Posterior vena cava (tissue), 2 donors: ENCODE measurements around the gene GON7. TPM values are rescaled to one million over a fixed set of nuclear protein-coding genes. Genes with fewer than 3 reads are reported as not detected.
"Not testable (repeated sequence)": the region's sequence is repeated elsewhere in the genome, so short reads cannot be mapped to it uniquely, and the experiment has no call there.

Source experiments
- DNase-seq: peaks from one replicate; pipeline ENCODE4 v3.0.0-alpha.2; 2020; ENCODE audit warnings: low spot score
- intact Hi-C, 2 donors: fragments of 100-400 bp; cut with DNase I; formaldehyde crosslinking; loops; one replicate each; pipeline versions ENCODE4 v1.14.1 to v1.14.2; 2022 to 2023
- total RNA-seq, 2 donors: library from RNA; stranded (reverse); fragmentation: NEBNext Ultra II Directional; extraction: Animal tissue kit (Norgen Biotek cat#: 25700); gene quantifications; one replicate each; pipeline ENCODE4 v1.2.1, GENCODE V29; 2021
- donor health status: DM: yes; HTN: yes; CAD: no.
- donor health status: DM: yes; HTN: yes; CAD: no.

GON7 gene
- total RNA-seq, 2 donors from 2014 or later, result 7.5 to 9.1 TPM

DNA sequence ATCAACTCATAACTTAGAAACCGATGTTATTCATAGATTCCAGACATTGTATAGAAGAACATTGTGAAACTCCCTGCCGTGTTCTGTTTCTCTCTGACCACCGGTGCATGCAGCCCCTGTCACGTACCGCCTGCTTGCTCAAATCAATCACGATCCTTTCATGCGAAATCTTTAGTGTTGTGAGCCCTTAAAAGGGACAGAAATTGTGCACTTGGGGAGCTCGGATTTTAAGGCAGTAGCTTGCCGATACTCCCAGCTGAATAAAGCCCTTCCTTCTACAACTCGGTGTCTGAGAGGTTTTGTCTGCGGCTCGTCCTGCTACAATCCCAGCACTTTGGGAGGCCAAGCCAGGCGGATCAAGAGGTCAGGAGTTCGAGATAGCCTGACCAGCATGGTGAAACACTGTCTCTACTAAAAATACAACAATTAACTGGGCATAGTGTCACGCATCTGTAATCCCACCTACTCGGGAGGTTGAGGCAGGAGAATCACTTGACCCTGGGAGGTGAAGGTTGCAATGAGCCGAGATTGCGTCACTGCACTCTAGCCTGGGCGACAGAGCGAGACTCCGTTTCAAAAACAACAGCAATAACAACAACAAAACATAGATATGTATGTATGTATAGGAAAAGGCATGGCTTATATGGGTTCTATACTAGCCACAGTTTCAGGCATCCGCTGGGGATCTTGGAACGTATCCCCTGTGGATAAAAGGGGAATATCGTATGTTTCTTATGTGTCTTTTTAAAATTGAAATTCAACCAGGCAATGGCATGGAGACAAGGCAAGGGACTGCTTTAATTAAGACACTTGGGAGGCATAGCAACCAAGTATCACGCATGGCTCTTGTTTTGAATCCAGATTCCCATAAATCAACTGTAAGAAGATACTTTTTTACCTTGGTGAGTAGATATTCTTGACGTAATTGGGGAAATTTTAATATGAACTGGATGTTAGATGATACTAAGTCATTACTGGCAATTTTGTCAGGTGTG is 41.3 kb downstream of the GON7 start:
- peak; percentile 43 for DNase-seq
- intact Hi-C loops, result not testable (repeated sequence)

DNA sequence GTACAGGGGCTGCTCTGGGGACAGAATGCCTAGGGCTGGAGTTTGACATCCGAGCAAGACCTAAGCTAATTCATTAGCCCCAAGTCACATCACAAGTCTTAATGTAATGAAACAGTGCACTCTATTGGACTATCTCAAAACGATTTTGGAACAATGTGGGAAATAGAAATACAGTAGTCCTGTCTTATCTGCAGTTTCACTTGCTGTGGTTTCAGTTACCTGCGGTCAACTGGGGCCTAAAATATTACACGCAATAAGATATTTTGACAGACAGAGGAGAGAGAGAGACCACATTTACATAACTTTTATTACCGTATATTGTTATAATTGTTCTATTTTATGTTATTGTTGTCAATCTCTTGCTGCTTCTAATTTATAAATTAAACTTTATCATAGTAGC is 43.3 kb downstream of the GON7 start:
- intact Hi-C loops, result no loop called here
- DNase-seq, result no peak

DNA sequence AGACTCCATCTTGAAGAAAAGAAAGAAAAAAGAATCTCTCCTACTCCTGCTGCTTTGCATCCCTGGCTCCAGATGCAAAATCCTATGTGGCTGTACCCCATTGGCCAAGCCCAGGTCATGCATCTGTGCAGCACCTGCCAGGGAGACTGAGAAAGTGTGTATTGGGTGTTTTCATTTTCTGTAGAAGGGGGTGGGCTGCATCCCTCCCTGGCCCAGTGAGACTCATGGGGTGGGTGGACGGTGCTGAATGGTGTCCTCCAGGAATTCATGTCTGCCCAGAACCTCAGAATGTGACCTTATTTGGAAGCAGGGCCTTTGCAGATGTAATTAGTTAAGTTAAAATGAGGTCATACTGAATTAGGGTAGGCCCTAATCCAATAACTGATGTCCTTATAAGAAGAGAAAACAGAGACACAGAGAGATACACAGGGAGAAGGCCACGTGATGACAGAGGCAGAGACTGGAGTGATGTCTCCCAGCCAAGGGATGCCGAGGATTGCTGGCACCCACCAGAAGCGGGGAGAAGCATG is 45.4 kb downstream of the GON7 start:
- intact Hi-C loops, result no loop called here
- DNase-seq, result peak; percentile 51

DNA sequence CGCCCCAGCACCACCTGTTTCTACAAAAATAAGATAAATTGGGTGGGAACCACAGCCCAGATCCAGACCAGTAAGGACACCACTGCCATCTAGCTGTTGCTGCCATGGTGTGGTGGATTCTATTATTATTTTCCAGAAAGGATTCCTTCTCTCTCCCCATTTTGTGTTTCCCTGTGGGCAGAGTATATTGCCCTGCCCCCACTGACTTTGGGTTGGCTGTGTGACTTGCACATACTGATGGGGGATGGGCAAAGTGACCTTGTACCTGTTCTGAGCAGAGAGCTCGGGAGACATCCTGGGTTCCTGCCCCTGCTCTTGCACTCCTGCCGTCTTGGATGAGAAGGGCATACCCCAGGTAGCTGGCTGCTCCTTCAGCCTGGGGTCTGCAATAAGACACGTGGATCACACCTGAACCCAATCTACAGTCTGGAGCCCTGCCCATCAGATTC is 46.5 kb downstream of the GON7 start:
- intact Hi-C loops, result no loop called here
- DNase-seq, result peak; percentile 52

DNA sequence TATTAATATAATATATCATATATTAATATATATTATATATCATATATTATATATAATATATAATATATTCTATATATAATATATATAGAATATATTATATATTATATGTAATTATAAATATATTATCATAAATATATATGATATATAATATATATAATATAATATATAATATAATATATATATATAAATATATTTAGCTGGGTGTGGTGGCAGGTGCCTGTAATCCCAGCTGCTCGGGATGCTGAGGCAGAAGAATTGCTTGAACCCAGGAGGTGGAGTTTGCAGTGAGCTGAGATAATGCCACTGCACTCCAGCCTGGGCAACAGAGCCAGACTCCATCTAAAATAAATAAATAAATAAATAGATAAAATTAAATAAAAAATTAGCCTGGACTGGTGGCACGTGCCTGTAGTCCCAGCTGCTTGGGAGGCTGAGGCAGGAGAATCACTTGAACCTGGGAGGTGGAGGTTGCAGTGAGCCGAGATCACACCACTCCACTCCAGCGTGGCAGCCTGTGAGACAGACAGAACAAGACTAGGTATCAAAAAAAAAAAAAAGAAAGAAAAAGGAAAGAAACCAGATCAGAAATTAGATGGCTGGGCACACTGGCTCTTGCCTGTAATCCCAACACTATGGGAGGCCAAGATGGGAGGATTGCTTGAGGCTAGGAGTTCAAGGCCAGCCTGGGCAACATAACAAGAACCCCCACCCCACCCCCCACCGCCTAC is 47.1 kb downstream of the GON7 start:
- intact Hi-C loops, result not testable (repeated sequence)
- peak; percentile 45 for DNase-seq

DNA sequence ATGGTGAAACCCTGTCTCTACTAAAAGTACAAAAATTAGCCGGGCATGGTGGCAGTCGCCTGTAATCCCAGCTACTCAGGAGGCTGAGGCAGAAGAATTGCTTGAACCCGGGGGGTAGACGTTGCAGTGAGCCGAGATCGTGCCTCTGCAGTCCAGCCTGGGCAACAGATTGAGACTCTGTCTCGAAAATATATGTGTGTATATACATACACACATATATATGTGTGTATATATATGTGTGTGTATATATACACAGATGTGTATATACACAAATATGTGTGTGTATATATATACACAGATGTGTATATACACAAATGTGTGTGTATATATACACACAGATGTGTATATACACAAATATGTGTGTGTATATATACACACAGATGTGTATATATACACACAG is 48.5 kb downstream of the GON7 start:
- intact Hi-C loops, result not testable (repeated sequence)
- DNase-seq, result peak; percentile 0

DNA sequence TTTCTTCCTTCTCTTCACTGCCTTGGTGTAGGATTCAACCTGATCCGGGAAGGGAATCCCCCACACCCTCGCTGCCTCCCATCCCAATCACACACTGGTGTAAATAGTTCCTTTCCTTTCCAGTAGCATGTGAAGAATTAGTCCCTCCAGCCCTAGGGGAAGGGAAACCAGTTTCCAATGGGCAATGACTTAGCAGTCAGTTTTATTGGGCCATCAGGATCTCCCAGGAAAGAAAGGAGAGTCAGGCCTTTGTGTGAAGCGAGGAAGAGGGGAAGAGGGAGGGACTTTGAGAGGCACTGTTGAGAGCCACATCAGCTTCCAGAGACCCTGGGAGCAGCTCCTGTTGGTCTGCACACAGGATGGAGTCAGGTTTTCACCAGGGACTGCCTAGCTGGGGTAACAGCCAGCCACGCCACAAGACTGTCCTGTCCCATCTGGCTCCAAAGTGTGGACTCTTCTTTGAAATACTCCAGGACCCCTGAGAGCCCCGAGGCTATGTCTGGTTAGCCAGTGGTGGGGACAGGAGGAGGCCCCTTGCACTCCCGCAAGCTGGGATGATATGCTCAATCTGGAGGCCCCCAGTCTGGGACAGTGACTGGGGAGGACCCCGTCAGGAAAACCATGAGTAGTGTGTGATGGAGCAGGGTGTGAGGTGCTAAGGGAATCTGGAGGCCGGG is 50.0 kb downstream of the GON7 start:
- intact Hi-C loops, result no loop called here

DNA sequence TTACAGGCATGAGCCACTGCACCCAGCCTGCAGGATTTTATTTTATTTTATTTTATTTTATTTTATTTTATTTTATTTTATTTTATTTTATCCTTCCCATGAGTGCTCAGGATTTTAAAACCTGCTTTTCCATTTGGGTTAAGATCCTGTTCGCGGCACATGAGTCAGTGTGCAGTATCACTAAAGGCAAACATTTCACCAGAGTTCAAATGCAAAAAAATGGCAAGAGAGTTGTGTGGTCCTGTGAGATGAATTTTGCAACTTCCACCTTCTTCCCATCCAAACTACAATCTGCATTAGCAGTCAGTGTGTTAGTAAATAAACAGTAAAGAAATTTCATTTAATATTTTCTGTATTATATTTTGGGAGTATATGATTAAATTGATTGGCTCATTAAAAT is 51.2 kb downstream of the GON7 start:
- intact Hi-C loops, result no loop called here
- DNase-seq, result peak; percentile 3

More for the DNA sequence above, 50.0 kb downstream of the GON7 start:
- peak; percentile 75 for DNase-seq

DNA sequence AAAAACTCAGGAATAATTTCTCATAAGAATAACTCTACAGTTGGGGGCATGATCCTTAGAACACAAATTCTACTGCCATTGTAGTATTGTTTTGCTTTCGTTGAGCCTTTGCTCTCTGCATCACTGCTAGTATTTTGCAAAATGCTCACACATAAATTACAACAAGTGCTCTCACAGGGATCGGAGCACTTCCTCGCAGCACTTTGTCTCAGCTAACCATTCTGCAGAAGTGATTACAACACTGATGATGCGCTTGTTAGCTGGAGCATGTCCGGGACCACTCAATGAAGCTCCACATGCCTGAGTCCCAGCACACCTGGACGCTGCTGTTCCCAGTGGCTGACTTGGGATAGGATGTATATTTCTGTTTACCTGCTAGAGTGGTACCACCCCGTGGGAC is 53.7 kb downstream of the GON7 start:
- DNase-seq, result no peak
- intact Hi-C loops, result no loop called here

Other genes with a start within 250 kb of the GON7 start
- 10 to 100 TPM; 50.9 to 68.6 TPM for gene ITPK1, start 91.1 kb downstream of the GON7 start, total RNA-seq
- 10 to 100 TPM; 21.7 to 21.8 TPM for gene MOAP1, start 22.2 kb downstream of the GON7 start, total RNA-seq
- 10 to 100 TPM; 13.6 to 16.3 TPM for gene LYSET, start 21.7 kb downstream of the GON7 start, total RNA-seq
- gene UBR7, start 191 bp upstream of the GON7 start, total RNA-seq, result 10 to 100 TPM; 18.2 to 18.7 TPM
- 10 to 100 TPM; 34.8 to 42.5 TPM for gene BTBD7, start 126.0 kb upstream of the GON7 start, total RNA-seq
- under 1 TPM in 1 of 2 donors, not detected in 1; 0.52 TPM for gene COX8C, start 140.1 kb upstream of the GON7 start, total RNA-seq
- gene UNC79, start 223.9 kb upstream of the GON7 start, total RNA-seq, result under 1 TPM; 0.05 to 0.09 TPM